PC-9 (cell line): ENCODE results near the gene ITPRIP. TPM values are rescaled to one million over a fixed set of nuclear protein-coding genes. Genes with fewer than 3 reads are reported as not detected.

Source experiments
- BruUV-seq: library from RNA; stranded (reverse); fragments of 400-500 nt; replicated peaks from 2 replicates; lab custom pipeline; 2021; lab: Mats Ljungman, UMichigan
- CTCF ChIA-PET: fragments of 300-600 bp; sonication (Branson Sonifier 250); formaldehyde crosslinking; loops from one replicate; lab custom pipeline; 2022; ENCODE audit warnings: antibody characterized with exemption; lab: Charles Lee
- POLR2A ChIA-PET: fragments of 300-600 bp; sonication (Branson Sonifier 250); formaldehyde crosslinking; loops from one replicate; lab custom pipeline; 2022; ENCODE audit warnings: antibody characterized with exemption; ENCODE audit not compliant: unreplicated experiment; lab: Charles Lee
- DNase-seq, 2 experiments: peaks; one replicate each; pipeline versions ENCODE4 v3.0.0 to v3.0.0-alpha.2; 2015 to 2022; ENCODE audit warnings: mixed read lengths in 1 of 2
- H2AFZ ChIP-seq: fragments of 200-600 bp; sonication (generic); 2 replicates; pipeline ENCODE4 v1.8.1; 2017; ENCODE audit warnings: antibody characterized with exemption
- H3F3A ChIP-seq: fragments of 200-600 bp; sonication (generic); 2 replicates; pipeline ENCODE4 v1.8.1; 2017; ENCODE audit warnings: antibody characterized with exemption, mild to moderate bottlenecking, low read depth; ENCODE audit not compliant: insufficient read depth
- H3K27ac ChIP-seq: fragments of 200-600 bp; sonication (generic); 2 replicates; pipeline ENCODE4 v1.6.1; 2016; ENCODE audit warnings: mixed run types
- H3K27me3 ChIP-seq: fragments of 200-600 bp; sonication (generic); 2 replicates; pipeline ENCODE4 v1.6.1; 2016; ENCODE audit warnings: low read depth, mixed run types; ENCODE audit not compliant: insufficient read depth
- H3K36me3 ChIP-seq: fragments of 200-600 bp; sonication (generic); 2 replicates; pipeline ENCODE4 v1.6.1; 2016; ENCODE audit warnings: low read depth, mixed run types
- H3K4me1 ChIP-seq: fragments of 200-600 bp; sonication (generic); replicated peaks from 2 replicates; pipeline ENCODE4 v1.6.1; 2016; ENCODE audit warnings: mixed run types; ENCODE audit not compliant: insufficient read depth
- H3K4me2 ChIP-seq: fragments of 200-600 bp; sonication (generic); 2 replicates; pipeline ENCODE4 v1.6.1; 2017; ENCODE audit warnings: mixed run types
- H3K4me3 ChIP-seq: fragments of 200-600 bp; sonication (generic); 2 replicates; pipeline ENCODE4 v1.6.1; 2016; ENCODE audit warnings: mixed run types
- H3K79me2 ChIP-seq: fragments of 200-600 bp; sonication (generic); 2 replicates; pipeline ENCODE4 v1.6.1; 2017; ENCODE audit warnings: low read depth, mixed run types
- H3K9me2 ChIP-seq: fragments of 200-600 bp; sonication (generic); 2 replicates; pipeline ENCODE4 v1.8.1; 2017; ENCODE audit warnings: mild to moderate bottlenecking; ENCODE audit not compliant: insufficient read depth
- H3K9me3 ChIP-seq: fragments of 200-600 bp; sonication (generic); 2 replicates; pipeline ENCODE4 v1.8.1; 2016; ENCODE audit warnings: low read depth; ENCODE audit not compliant: insufficient read depth
- H4K20me1 ChIP-seq: fragments of 200-600 bp; sonication (generic); 2 replicates; pipeline ENCODE4 v1.8.1; 2017; ENCODE audit not compliant: insufficient read depth
- CTCF ChIP-seq: fragments of 200-600 bp; sonication (generic); conservative IDR thresholded peaks from 2 replicates; pipeline ENCODE4 v1.6.1; 2017; ENCODE audit warnings: mixed run types, antibody characterized with exemption, mild to moderate bottlenecking, moderate library complexity
- EZH2 ChIP-seq: fragments of 200-600 bp; sonication (generic); IDR thresholded peaks from 2 replicates; pipeline ENCODE4 v1.8.0; 2017; ENCODE audit warnings: antibody characterized with exemption, low read depth
- intact Hi-C: fragments of 100-400 bp; cut with micrococcal nuclease; formaldehyde crosslinking; loops from one replicate; pipeline ENCODE4 v1.10.0; 2022; ENCODE audit not compliant: unreplicated experiment
- total RNA-seq: library from RNA; stranded (reverse); gene quantifications from 2 replicates; pipeline ENCODE4 v1.2.3, GENCODE V29; 2021

ITPRIP gene
- total RNA-seq, 1 experiment from 2014 or later: 6.7 TPM

- TF ChIP-seq CTCF (peak; percentile 62), EZH2 (no peak)
- DNase-seq: peak; percentile 48 to 84
- Histone ChIP-seq H3K4me1 (peaks cover 30% of the 10 kb centered on the region), H3K4me2 (peak within 1 kb of the TSS; percentile 70), H3K79me2 (no peaks in the 10 kb centered on the region), H3K4me3 (peak within 1 kb of the TSS; percentile 21; the same call in 1 of the 2 replicates), H3K27me3 (peaks cover 3% of the 10 kb centered on the region; the same call in 1 of the 2 replicates), H2AFZ (no peak within 1 kb of the TSS), H3K9me2 (no peaks in the 10 kb centered on the region), H3F3A (peaks cover 9% of the 10 kb centered on the region; the same call in 1 of the 2 replicates), H3K27ac (no peak within 1 kb of the TSS), H4K20me1 (no peaks in the 10 kb centered on the region), H3K9me3 (no peaks in the 10 kb centered on the region), H3K36me3 (no peaks in the 10 kb centered on the region)
- BruUV-seq: no TSS peak
- POLR2A ChIA-PET: interaction anchor here (0.5 kb wide), 1 partner anchor 256 kb away, joined by 3 read pairs; no protein-coding TSS in a partner anchor
- CTCF ChIA-PET: no interaction called here
- intact Hi-C loops: loop anchor here (5.0 kb wide), 1 partner anchor 466 kb away; no protein-coding TSS in a partner anchor
These were observed 15.2 kb upstream of the ITPRIP start, which contains the start of gene CFAP58 for GRCh38 chr10:104353325-104354048. Gene CFAP58, plus strand, starts transcription at chr10:104353833. Its CDS starts 65 bp downstream, at chr10:104353898.

- Histone ChIP-seq H3K9me3 (no peaks in the 10 kb centered on the region), H3K4me2 (no peak overlapping the region), H3K27me3 (peaks cover 3% of the 10 kb centered on the region; the same call in 1 of the 2 replicates), H2AFZ (no peak overlapping the region), H3K9me2 (no peaks in the 10 kb centered on the region), H3K4me3 (no peak overlapping the region), H3K36me3 (no peaks in the 10 kb centered on the region), H3K27ac (no peak overlapping the region), H3K79me2 (no peaks in the 10 kb centered on the region), H3K4me1 (peaks cover 30% of the 10 kb centered on the region), H3F3A (peaks cover 9% of the 10 kb centered on the region; the same call in 1 of the 2 replicates), H4K20me1 (no peaks in the 10 kb centered on the region)
- no TSS peak for BruUV-seq
- TF ChIP-seq CTCF: no peak
- no peak for TF ChIP-seq EZH2
- DNase-seq: no peak
- intact Hi-C loops: loop anchor here (2.0 to 5.0 kb wide), 2 partner anchors 307 to 465 kb away; no protein-coding TSS in a partner anchor
- ChIA-PET POLR2A (no interaction called here), CTCF (interaction anchor here (2.7 kb wide), 1 partner anchor 61 kb away, joined by 10 read pairs; no protein-coding TSS in a partner anchor)
These were observed 13.7 kb upstream of the ITPRIP start for GRCh38 chr10:104351919-104352318.

GRCh38 chr10:104351061-104351702 is 12.9 kb upstream of the ITPRIP start:
- intact Hi-C loops: loop anchor here (2.0 to 5.0 kb wide), 2 partner anchors 306 to 464 kb away; no protein-coding TSS in a partner anchor
- no TSS peak for BruUV-seq
- Histone ChIP-seq H3K9me2 (no peaks in the 10 kb centered on the region), H2AFZ (no peak overlapping the region), H3F3A (peaks cover 9% of the 10 kb centered on the region; the same call in 1 of the 2 replicates), H3K4me1 (peaks cover 30% of the 10 kb centered on the region), H3K36me3 (no peaks in the 10 kb centered on the region), H3K27ac (peak overlapping the region; percentile 12; the same call in 1 of the 2 replicates), H3K79me2 (no peaks in the 10 kb centered on the region), H3K4me2 (peak overlapping the region; percentile 13; the same call in 1 of the 2 replicates), H3K9me3 (no peaks in the 10 kb centered on the region), H4K20me1 (no peaks in the 10 kb centered on the region), H3K27me3 (peaks cover 3% of the 10 kb centered on the region; the same call in 1 of the 2 replicates), H3K4me3 (no peak overlapping the region)
- DNase-seq: no peak
- ChIA-PET CTCF (interaction anchor here (0.8 to 2.7 kb wide), 2 partner anchors 60 to 95 kb away, joined by 3 to 10 read pairs; no protein-coding TSS in a partner anchor), POLR2A (interaction anchor here (0.5 kb wide), 1 partner anchor 14 kb away, joined by 5 read pairs; no protein-coding TSS in a partner anchor)
- TF ChIP-seq CTCF: no peak
- TF ChIP-seq EZH2: no peak
